Subcutaneous abdominal adipose tissue (tissue), 5 donors: ENCODE data around the gene CDX2.
"Not testable (repeated sequence)": the region's sequence is repeated elsewhere in the genome, so short reads cannot be mapped to it uniquely, and the experiment has no call there.

ENCODE experiments used
- H3K27ac ChIP-seq: one replicate; pipeline ENCODE4 v1.7.0; 2013; ENCODE audit warnings: low read depth, mild to moderate bottlenecking, inconsistent platforms, low read length, moderate library complexity
- H3K27me3 ChIP-seq, 5 donors: one replicate each; pipeline ENCODE4 v1.7.0; 2013; ENCODE audit warnings: low read length in 5 of 5, inconsistent platforms in 1 of 5; ENCODE audit not compliant: control insufficient read depth in 5 of 5, insufficient read depth in 4 of 5
- H3K36me3 ChIP-seq, 5 donors: one replicate each; pipeline ENCODE4 v1.7.0; 2013; ENCODE audit warnings: low read length in 5 of 5; ENCODE audit not compliant: control insufficient read depth in 5 of 5, insufficient read depth in 5 of 5
- H3K4me1 ChIP-seq, 5 donors: one replicate each; pipeline ENCODE4 v1.7.0; 2013; ENCODE audit warnings: low read length in 5 of 5, mild to moderate bottlenecking in 3 of 5, moderate library complexity in 1 of 5; ENCODE audit not compliant: control insufficient read depth in 5 of 5, insufficient read depth in 5 of 5
- H3K4me3 ChIP-seq, 5 donors: one replicate each; pipeline ENCODE4 v1.7.0; 2013; ENCODE audit warnings: low read length in 5 of 5, low read depth in 1 of 5
- H3K9ac ChIP-seq, 5 donors: one replicate each; pipeline ENCODE4 v1.7.0; 2013; ENCODE audit warnings: low read length in 5 of 5, mild to moderate bottlenecking in 4 of 5, moderate library complexity in 3 of 5
- H3K9me3 ChIP-seq, 5 donors: one replicate each; pipeline ENCODE4 v1.7.0; 2013; ENCODE audit warnings: low read length in 5 of 5; ENCODE audit not compliant: control insufficient read depth in 5 of 5
- donor health status: healthy.
- donor health status: healthy.
- donor health status: healthy.
- donor health status: healthy.
- donor health status: healthy.

The CDX2 gene

GRCh38 chr13:27969082-27969865 is at the start of gene CDX2:
Gene CDX2, minus strand, starts transcription at chr13:27969315. Its CDS starts 309 bp downstream, at chr13:27969006.
- Histone ChIP-seq H3K9me3 (no peaks in the 10 kb centered on the region), H3K4me1 (peaks cover 0 to 28% (median 22%) of the 10 kb centered on the region in 5 donors), H3K36me3 (no peaks in the 10 kb centered on the region), H3K4me3 (peak within 1 kb of the TSS in 2 of 5 donors; percentile 28 to 29), H3K27ac (no peak within 1 kb of the TSS), H3K9ac (no peak within 1 kb of the TSS), H3K27me3 (peaks cover 76 to 98% (median 88%) of the 10 kb centered on the region in 5 donors)

- Histone ChIP-seq H3K4me1 (no peaks in the 10 kb centered on the region), H3K9ac (no peak overlapping the region), H3K4me3 (no peak overlapping the region), H3K27ac (no peak overlapping the region), H3K9me3 (no peaks in the 10 kb centered on the region), H3K36me3 (no peaks in the 10 kb centered on the region), H3K27me3 (peaks cover 0 to 8% (median 5%) of the 10 kb centered on the region in 5 donors)
Measured at GRCh38 chr13:28014301-28014700, 45.2 kb upstream of the CDX2 start.

GRCh38 chr13:28013482-28013881 is 44.4 kb upstream of the CDX2 start:
- Histone ChIP-seq H3K4me1 (no peaks in the 10 kb centered on the region), H3K27me3 (peaks cover 0 to 8% (median 4%) of the 10 kb centered on the region in 5 donors), H3K27ac (no peak overlapping the region), H3K36me3 (no peaks in the 10 kb centered on the region), H3K4me3 (no peak overlapping the region), H3K9ac (no peak overlapping the region), H3K9me3 (no peaks in the 10 kb centered on the region)

GRCh38 chr13:28012896-28013295 is 43.8 kb upstream of the CDX2 start:
- no peak overlapping the region for H3K27ac ChIP-seq
- H3K4me1 ChIP-seq = no peaks in the 10 kb centered on the region
- H3K4me3 ChIP-seq = no peak overlapping the region
- H3K27me3 ChIP-seq = peaks cover 0 to 8% (median 2%) of the 10 kb centered on the region in 5 donors
- no peaks in the 10 kb centered on the region for H3K9me3 ChIP-seq
- H3K9ac ChIP-seq = no peak overlapping the region
- H3K36me3 ChIP-seq = no peaks in the 10 kb centered on the region

GRCh38 chr13:28012383-28012782 is 43.3 kb upstream of the CDX2 start:
- Histone ChIP-seq H3K4me3 (no peak overlapping the region), H3K36me3 (no peaks in the 10 kb centered on the region), H3K9me3 (no peaks in the 10 kb centered on the region), H3K27me3 (peaks cover 0 to 8% (median 2%) of the 10 kb centered on the region in 5 donors), H3K9ac (no peak overlapping the region), H3K4me1 (no peaks in the 10 kb centered on the region), H3K27ac (no peak overlapping the region)

GRCh38 chr13:28010046-28010445 is 40.9 kb upstream of the CDX2 start:
- Histone ChIP-seq H3K36me3 (no peaks in the 10 kb centered on the region), H3K4me3 (no peak overlapping the region), H3K9me3 (no peaks in the 10 kb centered on the region), H3K27me3 (peaks cover 0 to 8% (median 2%) of the 10 kb centered on the region in 5 donors), H3K27ac (no peak overlapping the region), H3K9ac (no peak overlapping the region), H3K4me1 (no peaks in the 10 kb centered on the region)

GRCh38 chr13:28005016-28005415 is 35.9 kb upstream of the CDX2 start:
- H3K9me3 ChIP-seq, H3K27ac ChIP-seq, H3K9ac ChIP-seq, H3K4me3 ChIP-seq, H3K27me3 ChIP-seq, H3K36me3 ChIP-seq, H3K4me1 ChIP-seq: not testable (repeated sequence)

- Histone ChIP-seq H3K36me3 (no peaks in the 10 kb centered on the region), H3K4me3 (no peak overlapping the region), H3K27me3 (no peaks in the 10 kb centered on the region)
Measured at GRCh38 chr13:28002886-28003698, 34.0 kb upstream of the CDX2 start.

GRCh38 chr13:28001837-28002473 is 32.8 kb upstream of the CDX2 start:
- H3K36me3 ChIP-seq = no peaks in the 10 kb centered on the region
- no peaks in the 10 kb centered on the region for H3K4me1 ChIP-seq
- H3K27me3 ChIP-seq = no peaks in the 10 kb centered on the region
- H3K9me3 ChIP-seq = no peaks in the 10 kb centered on the region
- H3K4me3 ChIP-seq = no peak overlapping the region
- H3K27ac ChIP-seq = no peak overlapping the region
- H3K9ac ChIP-seq = no peak overlapping the region

More at GRCh38 chr13:28002886-28003698, 34.0 kb upstream of the CDX2 start:
- Histone ChIP-seq H3K27ac (no peak overlapping the region), H3K4me1 (no peaks in the 10 kb centered on the region), H3K9me3 (no peaks in the 10 kb centered on the region), H3K9ac (no peak overlapping the region)

GRCh38 chr13:28001049-28001448 is 31.9 kb upstream of the CDX2 start:
- H3K9ac ChIP-seq = no peak overlapping the region
- no peaks in the 10 kb centered on the region for H3K27me3 ChIP-seq
- H3K4me1 ChIP-seq = no peaks in the 10 kb centered on the region
- no peaks in the 10 kb centered on the region for H3K9me3 ChIP-seq
- H3K4me3 ChIP-seq = no peak overlapping the region
- H3K27ac ChIP-seq = no peak overlapping the region
- H3K36me3 ChIP-seq = no peaks in the 10 kb centered on the region
